ENCODE measurements around the gene PNMA8C. TPM values are rescaled to one million over a fixed set of nuclear protein-coding genes. Genes with fewer than 3 reads are reported as not detected.

PNMA8C gene
- polyA plus RNA-seq, 1 of the 3 experiments (the other 2 are of a cell fraction): 1.3 TPM

DNA sequence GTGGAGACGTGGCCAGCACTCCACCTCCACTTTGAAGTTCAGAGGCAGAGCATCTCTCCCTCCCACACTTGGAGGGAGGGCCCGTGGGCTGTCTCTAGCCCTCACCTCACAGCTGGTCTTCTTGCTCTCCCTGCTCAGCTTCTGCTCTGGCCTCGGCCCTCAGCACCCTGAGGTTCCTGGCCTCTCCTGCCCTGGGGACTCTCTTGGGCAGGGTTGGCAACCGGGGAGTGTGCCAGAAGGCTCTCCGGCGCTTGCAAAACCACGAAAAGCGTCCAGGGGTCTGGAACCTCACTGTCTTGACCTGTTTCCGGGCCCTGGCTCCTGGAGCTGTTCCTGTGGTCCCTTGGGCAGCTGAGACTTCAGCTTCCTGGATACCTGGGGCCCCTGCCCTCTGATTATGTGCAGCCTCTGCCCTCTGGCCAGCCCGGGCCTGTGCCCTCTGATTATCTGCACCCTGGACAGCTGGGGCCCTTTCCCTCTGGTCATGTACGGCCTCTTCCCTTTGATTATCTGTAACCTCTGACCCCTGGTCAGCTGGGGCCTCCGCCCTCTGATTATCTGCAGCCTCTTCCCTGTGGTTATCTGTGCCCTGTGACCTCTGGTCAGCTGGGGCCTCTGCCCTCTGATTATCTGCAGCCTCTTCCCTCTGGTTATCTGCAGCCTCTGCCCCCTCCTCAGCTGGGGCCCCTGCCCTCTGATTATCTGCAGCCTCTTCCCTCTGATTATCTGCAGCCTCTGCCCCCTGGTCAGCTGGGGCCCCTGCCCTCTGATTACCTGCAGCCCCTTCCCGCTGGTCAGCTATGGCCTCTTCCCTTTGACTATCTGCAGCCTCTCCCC is 17.4 kb downstream of the PNMA8C start:
- no peaks in the 10 kb centered on the region for H3K27me3 ChIP-seq (ENCODE audit: insufficient read depth)
- no peak overlapping the region for H3K4me3 ChIP-seq (ENCODE audit: low read depth in 2 of 2, low read length in 1 of 2)
- WGBS (ENCODE audit: low lambda C conversion rate): 76% methylated on average over 10 of the region's 13 CpGs
- ChIA-PET POLR2A (no interaction called here), CTCF (interaction anchor here (1.3 to 5.7 kb wide), 4 partner anchors 10 to 105 kb away, joined by 3 to 31 read pairs (median 8); no protein-coding TSS in a partner anchor)
- no peak overlapping the region for H2AFZ ChIP-seq (ENCODE audit: low read depth)
- H3K9me3 ChIP-seq: no peaks in the 10 kb centered on the region
- no peaks in the 10 kb centered on the region for H3K36me3 ChIP-seq (replicated peaks in 1 of 2; ENCODE audit: control insufficient read depth in 1 of 2, insufficient read depth in 2 of 2, low read length in 1 of 2)
- H3K4me2 ChIP-seq: no peak overlapping the region
- H3K4me1 ChIP-seq (ENCODE audit: control insufficient read depth in 1 of 2, insufficient read depth in 2 of 2, low read depth in 1 of 2, low read length in 1 of 2): peaks cover 0 to 8% of the 10 kb centered on the region in 2 experiments; a peak in 3 of 4 replicates
- no peak for DNase-seq
- no peak overlapping the region for H3K27ac ChIP-seq (ENCODE audit: low read depth in 2 of 2, low read length in 1 of 2)
- no peaks in the 10 kb centered on the region for H4K20me1 ChIP-seq (ENCODE audit: insufficient read depth)
- TF ChIP-seq GATA2 (CRISPR knock-in tag; IDR thresholded peaks at IDR 0.05): no peak
- TF ChIP-seq, protein P1, sequence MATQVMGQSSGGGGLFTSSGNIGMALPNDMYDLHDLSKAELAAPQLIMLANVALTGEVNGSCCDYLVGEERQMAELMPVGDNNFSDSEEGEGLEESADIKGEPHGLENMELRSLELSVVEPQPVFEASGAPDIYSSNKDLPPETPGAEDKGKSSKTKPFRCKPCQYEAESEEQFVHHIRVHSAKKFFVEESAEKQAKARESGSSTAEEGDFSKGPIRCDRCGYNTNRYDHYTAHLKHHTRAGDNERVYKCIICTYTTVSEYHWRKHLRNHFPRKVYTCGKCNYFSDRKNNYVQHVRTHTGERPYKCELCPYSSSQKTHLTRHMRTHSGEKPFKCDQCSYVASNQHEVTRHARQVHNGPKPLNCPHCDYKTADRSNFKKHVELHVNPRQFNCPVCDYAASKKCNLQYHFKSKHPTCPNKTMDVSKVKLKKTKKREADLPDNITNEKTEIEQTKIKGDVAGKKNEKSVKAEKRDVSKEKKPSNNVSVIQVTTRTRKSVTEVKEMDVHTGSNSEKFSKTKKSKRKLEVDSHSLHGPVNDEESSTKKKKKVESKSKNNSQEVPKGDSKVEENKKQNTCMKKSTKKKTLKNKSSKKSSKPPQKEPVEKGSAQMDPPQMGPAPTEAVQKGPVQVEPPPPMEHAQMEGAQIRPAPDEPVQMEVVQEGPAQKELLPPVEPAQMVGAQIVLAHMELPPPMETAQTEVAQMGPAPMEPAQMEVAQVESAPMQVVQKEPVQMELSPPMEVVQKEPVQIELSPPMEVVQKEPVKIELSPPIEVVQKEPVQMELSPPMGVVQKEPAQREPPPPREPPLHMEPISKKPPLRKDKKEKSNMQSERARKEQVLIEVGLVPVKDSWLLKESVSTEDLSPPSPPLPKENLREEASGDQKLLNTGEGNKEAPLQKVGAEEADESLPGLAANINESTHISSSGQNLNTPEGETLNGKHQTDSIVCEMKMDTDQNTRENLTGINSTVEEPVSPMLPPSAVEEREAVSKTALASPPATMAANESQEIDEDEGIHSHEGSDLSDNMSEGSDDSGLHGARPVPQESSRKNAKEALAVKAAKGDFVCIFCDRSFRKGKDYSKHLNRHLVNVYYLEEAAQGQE (IDR thresholded peaks at IDR 0.05; ENCODE audit: low read depth, low read length): no peak
- no peak for TF ChIP-seq GABPA (IDR thresholded peaks at IDR 0.05; ENCODE audit: low read depth)
- no peak for TF ChIP-seq MXI1 (IDR thresholded peaks at IDR 0.05; ENCODE audit: low read depth, low read length)
- no peak for TF ChIP-seq FOSL2 (IDR thresholded peaks at IDR 0.05; ENCODE audit: borderline replicate concordance, low read depth)
- no peaks in the 10 kb centered on the region for H3K9me2 ChIP-seq
- H3K9ac ChIP-seq: no peak overlapping the region
- no peaks in the 10 kb centered on the region for H3F3A ChIP-seq (replicated peaks; ENCODE audit: insufficient read depth)
- H3K79me2 ChIP-seq (ENCODE audit: insufficient read depth): no peaks in the 10 kb centered on the region

DNA sequence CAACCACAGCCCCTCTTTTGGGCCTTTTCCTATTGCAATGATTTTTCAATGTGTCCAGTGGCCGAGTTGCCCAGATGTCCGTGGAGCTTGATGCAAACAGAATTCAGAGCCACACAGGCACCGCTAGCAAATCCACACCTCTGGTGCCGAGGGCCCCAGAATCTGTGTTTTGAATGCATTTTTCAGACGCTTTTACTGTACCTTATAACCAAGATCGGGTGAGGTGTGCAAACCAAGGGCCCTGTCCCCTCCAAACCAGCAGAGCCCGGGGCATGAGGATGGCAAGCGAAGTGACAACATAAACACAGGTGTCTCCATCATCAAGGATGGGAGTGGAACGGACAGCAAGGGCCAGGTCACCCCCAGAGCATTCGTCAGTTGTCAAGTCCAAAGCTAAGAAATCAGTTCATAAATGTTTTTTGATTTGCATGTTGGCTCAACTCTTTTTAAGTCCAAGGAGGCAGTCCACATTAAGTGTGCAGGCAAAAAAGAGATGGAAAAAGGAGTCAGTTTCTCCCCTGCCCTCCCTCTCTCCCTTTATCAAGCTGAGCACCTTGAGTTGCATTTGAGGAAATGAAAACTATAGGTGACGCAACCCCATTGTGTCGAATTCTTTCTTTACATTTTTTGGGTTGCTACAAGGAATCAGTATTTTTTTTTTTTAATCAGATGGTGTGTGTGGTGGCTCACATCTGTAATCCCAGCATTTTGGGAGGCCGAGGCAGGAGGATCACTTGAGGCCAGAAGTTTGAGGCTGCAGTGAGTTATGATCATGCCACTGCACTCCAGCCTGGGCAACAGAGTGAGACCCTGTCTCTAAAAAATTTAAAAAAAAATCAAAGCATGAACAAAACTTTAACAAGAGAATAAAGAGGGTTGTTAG is 18.3 kb downstream of the PNMA8C start:
- no peak overlapping the region for H3K4me3 ChIP-seq (ENCODE audit: low read depth in 2 of 2, low read length in 1 of 2)
- H3K9ac ChIP-seq: no peak overlapping the region
- DNase-seq: no peak
- no peaks in the 10 kb centered on the region for H3F3A ChIP-seq (replicated peaks; ENCODE audit: insufficient read depth)
- no peaks in the 10 kb centered on the region for H4K20me1 ChIP-seq (ENCODE audit: insufficient read depth)
- ChIA-PET POLR2A (no interaction called here), CTCF (interaction anchor here (1.3 to 5.7 kb wide), 4 partner anchors 9 to 106 kb away, joined by 3 to 31 read pairs (median 8); no protein-coding TSS in a partner anchor)
- no peaks in the 10 kb centered on the region for H3K27me3 ChIP-seq (ENCODE audit: insufficient read depth)
- TF ChIP-seq RFX5 (IDR thresholded peaks at IDR 0.05; ENCODE audit: low read length): no peak
- TF ChIP-seq, protein P2, sequence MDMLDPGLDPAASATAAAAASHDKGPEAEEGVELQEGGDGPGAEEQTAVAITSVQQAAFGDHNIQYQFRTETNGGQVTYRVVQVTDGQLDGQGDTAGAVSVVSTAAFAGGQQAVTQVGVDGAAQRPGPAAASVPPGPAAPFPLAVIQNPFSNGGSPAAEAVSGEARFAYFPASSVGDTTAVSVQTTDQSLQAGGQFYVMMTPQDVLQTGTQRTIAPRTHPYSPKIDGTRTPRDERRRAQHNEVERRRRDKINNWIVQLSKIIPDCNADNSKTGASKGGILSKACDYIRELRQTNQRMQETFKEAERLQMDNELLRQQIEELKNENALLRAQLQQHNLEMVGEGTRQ (IDR thresholded peaks at IDR 0.05; ENCODE audit: borderline replicate concordance, low read depth, low read length): no peak
- TF ChIP-seq MXI1 (IDR thresholded peaks at IDR 0.05; ENCODE audit: low read depth, low read length): no peak
- no peak for TF ChIP-seq POLR2AphosphoS5 (IDR thresholded peaks at IDR 0.05; ENCODE audit: low read depth, low read length)
- no peak overlapping the region for H2AFZ ChIP-seq (ENCODE audit: low read depth)
- 84% methylated on average over 13 of the region's 13 CpGs for WGBS (ENCODE audit: low lambda C conversion rate)
- H3K9me3 ChIP-seq: no peaks in the 10 kb centered on the region
- no peak overlapping the region for H3K4me2 ChIP-seq
- no peak overlapping the region for H3K27ac ChIP-seq (ENCODE audit: low read depth in 2 of 2, low read length in 1 of 2)
- H3K9me2 ChIP-seq: no peaks in the 10 kb centered on the region
- no peaks in the 10 kb centered on the region for H3K36me3 ChIP-seq (replicated peaks in 1 of 2; ENCODE audit: control insufficient read depth in 1 of 2, insufficient read depth in 2 of 2, low read length in 1 of 2)
- H3K4me1 ChIP-seq (ENCODE audit: control insufficient read depth in 1 of 2, insufficient read depth in 2 of 2, low read depth in 1 of 2, low read length in 1 of 2): peaks cover 0 to under 1% of the 10 kb centered on the region in 2 experiments; a peak in 1 of 4 replicates
- H3K79me2 ChIP-seq (ENCODE audit: insufficient read depth): no peaks in the 10 kb centered on the region

Data from SK-N-SH (cell line).